GM21528 (cell line): ENCODE measurements around the gene PRSS8.

ENCODE experiments used
- ATAC-seq: cut with Tn5 transposase; IDR thresholded peaks from one replicate; pipeline ENCODE4 v1.9.1; 2021; ENCODE audit warnings: mild to moderate bottlenecking, moderate library complexity; ENCODE audit not compliant: unreplicated experiment, low FRiP score

PRSS8 gene

GRCh38 chr16:31085411-31085810 is 50.1 kb downstream of the PRSS8 start:
- ATAC-seq = no peak

GRCh38 chr16:31084584-31085302 is 50.8 kb downstream of the PRSS8 start:
- no peak for ATAC-seq

GRCh38 chr16:31083981-31084380 is 51.5 kb downstream of the PRSS8 start:
- no peak for ATAC-seq

DNA sequence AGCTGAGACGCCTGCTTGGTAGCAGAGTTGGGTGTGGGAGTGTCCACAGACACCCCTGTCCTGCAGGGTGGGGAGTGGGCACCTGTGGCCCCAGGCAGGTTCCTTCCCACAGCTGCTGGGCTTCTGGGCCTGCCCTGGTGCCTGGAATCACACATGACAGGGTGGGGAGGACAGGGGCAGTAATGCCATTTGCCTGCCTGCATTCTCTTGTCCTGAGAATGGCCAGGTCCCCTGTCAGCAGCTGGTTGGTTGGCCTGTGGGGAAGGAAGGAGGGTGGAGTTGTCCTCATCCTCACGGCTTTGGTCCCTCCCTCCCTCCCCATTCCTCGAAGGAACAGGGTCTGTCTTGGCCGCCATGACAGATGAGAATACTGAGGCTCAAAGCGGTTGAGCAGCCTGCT is 52.0 kb downstream of the PRSS8 start:
- ATAC-seq = no peak

GRCh38 chr16:31083081-31083480 is 52.4 kb downstream of the PRSS8 start:
- no peak for ATAC-seq

- ATAC-seq = no peak
Observed at GRCh38 chr16:31082368-31083045, 53.0 kb downstream of the PRSS8 start.
